ENCODE measurements around the gene CLDN9.

The CLDN9 gene

DNA sequence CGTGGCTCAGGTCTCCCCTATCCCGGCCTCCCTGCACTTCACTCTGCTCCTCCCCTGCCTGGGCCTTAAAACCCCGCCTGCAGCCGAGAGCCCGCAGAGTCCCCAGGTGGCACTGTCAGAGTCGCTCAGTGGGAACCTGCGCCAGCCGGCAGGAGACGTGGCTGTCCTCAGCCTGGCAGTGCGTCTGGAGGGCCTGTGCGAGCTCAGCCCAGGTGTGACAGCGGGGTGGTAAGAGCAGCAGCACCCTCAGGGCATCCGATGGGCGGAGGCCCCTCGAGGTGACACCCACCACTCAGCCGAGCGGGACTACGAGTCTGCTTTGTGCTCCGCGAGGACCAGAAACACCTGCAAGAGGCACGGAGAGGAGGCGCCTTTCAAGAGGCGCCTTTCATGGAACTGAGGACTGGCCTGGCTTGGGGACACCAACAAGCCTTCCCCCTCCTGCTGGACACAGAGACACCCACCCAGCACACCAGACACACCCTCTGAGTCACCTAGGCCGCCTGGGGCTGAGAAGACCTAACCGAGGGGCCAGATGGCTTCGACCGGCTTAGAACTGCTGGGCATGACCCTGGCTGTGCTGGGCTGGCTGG is at the start of gene CLDN9:
TSS of gene CLDN9 (plus strand) at position 96 of the 593 bp plus-strand sequence. CDS start at position 536, 440 bp downstream.
- no peak for DNase-seq

DNA sequence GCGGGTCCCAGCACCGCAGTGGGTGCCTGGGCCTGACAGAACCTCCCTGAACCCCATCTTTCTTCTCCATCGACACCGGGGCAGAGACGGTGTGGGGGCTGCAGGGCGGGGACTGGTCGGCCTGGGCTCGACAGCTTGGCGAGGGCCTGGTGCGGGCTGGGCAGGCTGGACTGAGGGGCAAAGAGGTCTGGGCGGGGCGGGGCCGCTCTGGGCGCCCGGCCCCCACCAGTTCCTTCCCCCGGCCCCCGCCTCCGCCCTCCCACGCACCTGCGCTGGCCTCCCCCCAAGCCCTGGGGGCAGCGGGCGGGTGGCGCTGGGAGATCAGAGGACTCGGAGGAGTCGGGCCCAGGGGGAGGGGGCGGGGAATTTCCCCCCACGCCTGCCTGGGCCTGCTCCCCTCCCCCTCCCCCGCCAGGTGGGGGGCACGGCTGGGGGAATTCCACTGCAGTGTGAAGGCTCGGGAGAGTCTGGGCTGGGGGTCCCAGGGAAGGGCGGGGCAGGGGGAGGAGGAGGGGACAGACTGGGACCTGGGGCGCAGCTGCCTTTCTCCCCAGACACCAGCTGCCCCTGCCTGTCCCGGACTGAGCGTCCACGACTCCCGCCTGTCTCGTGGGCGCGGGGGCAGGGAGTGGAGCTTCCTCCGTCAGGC is 49.5 kb upstream of the CLDN9 start:
- no peak for DNase-seq

DNA sequence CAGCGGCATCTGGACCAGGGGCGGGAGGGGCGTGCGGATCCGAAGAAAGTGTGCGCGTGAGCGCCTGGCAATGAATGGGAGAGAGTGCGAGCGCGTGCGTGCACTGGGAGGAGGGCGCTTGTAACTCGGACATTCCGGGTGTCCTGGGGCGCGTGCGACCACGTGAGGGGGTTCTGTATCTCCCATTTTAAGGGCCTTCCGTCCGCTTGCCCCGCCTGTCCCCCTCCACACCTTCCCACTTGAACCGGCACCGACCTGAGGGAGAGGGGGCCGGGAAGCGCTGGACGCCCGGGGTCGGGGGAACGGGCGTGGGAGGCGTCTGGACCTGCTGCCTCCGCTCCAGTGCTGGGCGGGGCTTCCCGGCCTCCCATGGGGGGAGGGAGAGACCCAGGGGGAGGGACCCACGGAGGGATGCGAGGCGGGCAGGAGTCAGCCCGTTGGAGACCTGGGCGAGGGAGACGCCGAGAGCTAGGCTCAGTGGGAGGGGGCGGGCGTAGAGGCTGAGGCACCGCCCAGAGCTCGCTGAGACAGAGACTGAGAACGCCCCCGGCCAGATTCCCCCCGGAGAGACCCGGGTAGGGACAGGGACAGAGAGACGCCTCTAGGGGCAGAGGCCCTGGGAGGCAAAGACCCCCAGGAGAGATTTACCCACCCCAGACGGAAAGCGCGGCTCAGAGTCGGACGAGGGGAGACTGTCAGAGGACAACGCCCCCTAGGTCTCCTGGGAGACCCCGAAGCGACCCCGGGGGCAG is 48.8 kb upstream of the CLDN9 start, which contains the start of gene KREMEN2:
TSS of gene KREMEN2 (plus strand) at position 553 of the 752 bp plus-strand sequence. CDS start 246 bp downstream, outside the sequence.
- DNase-seq = no peak

GRCh38 chr16:2964475-2965336 is 48.0 kb upstream of the CLDN9 start:
- no peak for DNase-seq

GRCh38 chr16:2966043-2966807 is 46.5 kb upstream of the CLDN9 start:
- no peak for DNase-seq

GRCh38 chr16:2966808-2967191 is 45.9 kb upstream of the CLDN9 start:
- DNase-seq = no peak

GRCh38 chr16:2967211-2967631 is 45.5 kb upstream of the CLDN9 start:
- no peak for DNase-seq

- no peak for DNase-seq
Measured at GRCh38 chr16:2967721-2968161, 45.0 kb upstream of the CLDN9 start.

DNA sequence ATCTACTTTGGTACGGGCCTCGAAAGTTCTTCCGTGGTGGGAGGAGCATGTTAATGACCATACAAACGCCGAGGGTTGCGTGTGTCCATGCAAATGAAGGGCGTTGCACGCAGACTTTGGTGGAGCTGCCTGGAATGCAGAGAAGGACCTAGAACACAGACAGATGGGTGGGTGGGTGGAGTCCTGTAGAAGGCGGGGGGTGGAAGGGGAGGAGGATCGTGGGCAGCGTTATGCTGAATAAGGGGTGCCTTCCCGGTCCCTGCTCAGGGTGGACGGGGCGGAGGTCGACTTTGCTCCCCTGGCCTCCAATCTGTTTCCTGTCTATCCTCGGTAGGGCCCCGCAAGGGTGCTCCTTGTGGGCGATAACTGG is 44.4 kb upstream of the CLDN9 start:
- no peak for DNase-seq

DNA sequence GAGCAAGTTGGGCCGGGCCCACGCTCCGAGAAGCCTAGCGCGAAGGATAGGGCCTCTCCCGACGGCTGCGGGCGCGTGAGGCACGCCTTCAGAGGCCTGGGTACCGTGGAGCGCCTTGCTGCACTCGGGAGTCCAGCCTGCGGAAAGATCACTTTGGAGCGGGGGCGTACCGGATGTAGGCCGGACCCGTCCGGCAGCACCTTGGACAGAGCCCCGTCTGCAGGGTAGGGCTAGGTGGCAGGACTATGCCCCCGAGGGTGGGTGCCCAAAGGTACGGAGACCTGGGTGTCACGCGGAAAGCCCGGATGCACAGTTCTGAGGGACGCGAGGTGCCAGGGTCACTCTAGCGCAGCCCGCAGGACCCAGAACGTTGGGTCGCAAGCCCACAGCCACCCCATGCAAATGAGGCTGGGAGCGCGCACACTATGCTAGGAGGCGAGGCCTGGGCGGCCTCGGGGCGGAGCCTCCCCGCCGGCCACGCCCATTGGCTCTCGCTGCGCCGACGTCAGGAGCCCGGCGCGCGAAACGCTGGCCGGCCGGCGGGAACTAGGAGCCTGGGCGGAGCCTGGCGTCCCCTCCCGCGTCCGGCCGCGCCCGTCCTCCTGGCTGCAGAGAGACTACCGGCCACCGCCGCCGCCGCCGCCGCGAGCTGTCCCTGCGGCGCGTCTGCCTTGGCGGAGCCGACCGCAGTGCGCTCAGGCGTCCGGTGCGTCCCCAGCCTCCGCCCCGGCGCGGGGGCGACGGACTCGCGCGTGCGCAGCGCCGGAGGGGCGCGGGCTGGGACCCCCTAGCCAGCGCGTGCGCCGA is 43.8 kb upstream of the CLDN9 start, which contains the start of gene PAQR4:
TSS of gene PAQR4 (plus strand) at position 611 of the 807 bp plus-strand sequence. CDS start 327 bp downstream, outside the sequence.
- DNase-seq = peak in 1 of 2 experiments; percentile 64

DNA sequence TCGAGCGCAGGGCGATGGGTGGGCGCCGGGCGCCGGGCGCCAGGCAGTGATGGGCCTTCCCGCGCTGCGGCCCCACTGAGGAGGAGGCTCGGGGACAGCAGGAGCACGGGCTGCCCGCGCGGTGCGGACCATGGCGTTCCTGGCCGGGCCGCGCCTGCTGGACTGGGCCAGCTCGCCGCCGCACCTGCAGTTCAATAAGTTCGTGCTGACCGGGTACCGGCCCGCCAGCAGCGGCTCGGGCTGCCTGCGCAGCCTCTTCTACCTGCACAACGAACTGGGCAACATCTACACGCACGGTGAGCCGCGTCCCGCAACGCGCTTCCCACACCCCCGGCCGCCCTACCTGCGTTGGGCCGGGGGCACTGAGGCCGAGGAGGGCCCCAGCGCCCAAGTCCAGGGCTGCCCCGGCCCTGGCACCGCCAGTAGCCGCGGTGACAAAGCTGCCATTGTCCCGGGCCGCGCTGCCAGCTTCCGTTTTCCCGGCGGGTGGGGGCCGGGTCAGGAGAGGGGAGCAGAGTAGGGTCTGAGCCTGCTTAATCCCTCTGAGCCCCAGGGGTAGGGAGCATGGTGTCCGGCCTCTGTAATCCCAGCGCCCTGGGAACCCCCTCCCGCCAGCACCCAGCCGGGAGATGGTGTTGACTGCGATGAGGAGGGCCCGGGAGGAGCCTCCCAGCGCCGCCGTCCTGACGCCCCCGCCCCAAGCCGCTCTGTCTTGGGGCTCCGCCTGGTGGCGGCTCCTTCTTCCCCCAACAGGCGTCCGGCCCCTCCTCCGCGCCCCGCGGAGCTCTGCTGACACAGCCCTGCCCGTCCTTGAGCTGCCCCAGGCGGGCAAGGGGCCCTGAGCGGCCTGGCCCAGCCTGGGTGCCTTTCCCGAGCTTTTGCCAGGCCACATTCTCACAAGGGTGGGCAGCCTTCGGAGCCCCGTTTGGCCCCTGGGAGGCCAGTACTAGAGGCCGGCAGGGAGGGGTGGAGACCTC is 42.9 kb upstream of the CLDN9 start:
- no peak for DNase-seq

DNA sequence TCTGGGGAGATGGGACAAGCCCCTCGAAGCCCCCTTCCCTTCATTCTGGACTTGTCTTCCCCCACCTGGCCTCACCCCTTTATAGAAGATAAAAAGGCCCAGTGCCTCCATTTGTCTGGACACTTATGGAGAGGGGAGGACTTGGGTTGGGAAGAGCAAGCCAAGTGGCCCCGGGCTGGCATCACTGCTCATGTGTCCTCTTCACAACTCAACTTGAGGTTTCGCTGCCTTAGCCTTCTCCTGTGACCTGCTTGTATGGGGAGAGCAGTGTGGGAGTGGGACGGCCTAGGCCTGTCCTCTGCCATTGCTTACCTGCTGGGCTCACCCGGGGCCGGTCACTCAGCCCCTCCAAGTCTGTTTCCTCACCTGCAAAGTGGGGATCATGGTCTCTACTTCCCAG is 42.2 kb upstream of the CLDN9 start:
- no peak for DNase-seq

DNA sequence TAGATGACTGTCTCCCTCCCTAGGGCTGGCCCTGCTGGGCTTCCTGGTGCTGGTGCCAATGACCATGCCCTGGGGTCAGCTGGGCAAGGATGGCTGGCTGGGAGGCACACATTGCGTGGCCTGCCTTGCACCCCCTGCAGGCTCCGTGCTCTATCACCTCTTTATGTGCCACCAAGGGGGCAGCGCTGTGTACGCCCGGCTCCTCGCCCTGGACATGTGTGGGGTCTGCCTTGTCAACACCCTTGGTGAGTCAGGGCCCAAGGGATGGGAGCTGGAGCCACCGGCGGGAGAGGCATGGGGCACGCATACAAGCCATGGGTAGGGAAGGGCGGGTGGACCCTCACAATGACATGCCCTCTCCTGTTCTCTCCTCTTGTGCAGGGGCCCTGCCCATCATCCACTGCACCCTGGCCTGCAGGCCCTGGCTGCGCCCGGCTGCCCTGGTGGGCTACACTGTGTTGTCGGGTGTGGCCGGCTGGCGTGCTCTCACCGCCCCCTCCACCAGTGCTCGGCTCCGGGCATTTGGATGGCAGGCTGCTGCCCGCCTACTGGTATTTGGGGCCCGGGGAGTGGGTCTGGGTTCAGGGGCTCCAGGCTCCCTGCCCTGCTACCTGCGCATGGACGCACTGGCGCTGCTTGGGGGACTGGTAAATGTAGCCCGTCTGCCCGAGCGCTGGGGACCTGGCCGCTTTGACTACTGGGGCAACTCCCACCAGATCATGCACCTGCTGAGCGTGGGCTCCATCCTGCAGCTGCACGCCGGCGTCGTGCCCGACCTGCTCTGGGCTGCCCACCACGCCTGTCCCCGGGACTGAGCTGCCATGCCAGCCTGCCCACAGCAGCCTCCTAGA is 41.4 kb upstream of the CLDN9 start:
- no peak for DNase-seq

DNA sequence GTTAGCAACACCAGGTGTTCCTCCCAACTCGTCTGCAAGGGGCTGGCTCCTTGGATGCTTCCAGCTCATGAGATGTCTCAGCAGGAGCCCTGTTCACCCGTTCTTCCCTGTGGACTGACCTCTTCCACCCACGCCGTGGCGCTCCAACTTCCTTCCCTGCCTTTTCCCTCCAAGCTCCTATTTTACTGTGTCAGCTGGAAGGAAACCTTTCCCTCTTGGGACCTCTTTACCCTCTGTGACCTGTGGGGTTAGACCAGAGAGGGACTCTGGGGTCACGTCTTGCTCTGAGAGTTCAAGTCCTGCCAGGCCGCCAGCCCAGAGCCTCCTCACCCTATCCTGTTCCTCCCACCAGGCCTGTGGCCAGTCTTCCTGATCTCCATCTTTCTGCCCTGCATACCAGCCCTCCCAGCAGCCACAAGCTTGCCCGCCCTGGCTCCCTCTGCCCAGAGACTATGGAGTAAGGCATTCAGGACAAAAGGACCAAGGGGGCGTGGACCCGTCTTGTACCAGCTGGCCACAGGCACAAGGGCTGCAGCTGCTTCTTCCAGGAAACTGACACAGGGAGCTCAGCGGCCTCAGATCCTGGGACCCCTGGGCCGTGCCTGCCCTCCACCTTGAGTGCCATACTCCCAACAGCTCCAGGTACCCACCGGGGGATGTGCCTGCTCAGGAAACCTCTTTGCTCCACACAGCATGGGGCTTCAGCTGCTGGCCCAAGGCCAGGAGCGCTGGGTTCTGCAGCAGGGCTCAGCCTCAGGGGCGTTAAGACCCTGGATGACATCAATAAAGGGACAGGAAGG is 40.5 kb upstream of the CLDN9 start:
- no peak for DNase-seq

DNA sequence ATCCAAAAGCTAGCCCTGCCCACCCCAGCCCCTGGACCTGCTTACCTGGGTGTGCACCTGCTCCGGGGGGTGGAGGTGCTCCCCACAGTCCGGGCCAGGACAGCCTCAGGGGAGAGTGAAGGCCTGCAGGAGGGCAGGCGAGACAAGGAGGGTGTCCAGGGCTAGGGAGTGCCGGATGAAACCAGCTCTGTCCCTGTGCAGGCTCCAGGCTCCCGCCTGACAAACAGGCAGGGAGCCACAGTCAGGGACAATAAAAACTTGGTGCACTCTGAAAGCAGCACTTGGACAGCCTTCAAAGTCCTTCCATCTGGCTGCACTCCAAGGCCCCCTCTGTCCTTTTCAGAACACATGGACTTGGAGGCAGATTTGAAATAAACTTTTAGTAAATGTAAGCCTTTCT is 39.6 kb upstream of the CLDN9 start:
- DNase-seq = no peak

- no peak for DNase-seq
Measured at GRCh38 chr16:2973605-2974318, 39.0 kb upstream of the CLDN9 start.
